DOHH2 (cell line): ENCODE results near the gene WDR64.

Experiments
- EZH2phosphoT487 ChIP-seq: fragments of 200-600 bp; sonication (generic); IDR thresholded peaks from 2 replicates; pipeline ENCODE4 v1.6.1; 2017; ENCODE audit warnings: borderline replicate concordance, mild to moderate bottlenecking, antibody characterized with exemption, low read length, moderate library complexity, mixed read lengths
- TF ChIP-seq, protein P1 (sequence below): fragments of 200-600 bp; sonication (generic); IDR thresholded peaks from one replicate; pipeline ENCODE4 v1.5.1; 2014; ENCODE audit warnings: antibody characterized with exemption, mild to moderate bottlenecking, low read depth, low read length; ENCODE audit not compliant: poor library complexity, severe bottlenecking

DNA sequence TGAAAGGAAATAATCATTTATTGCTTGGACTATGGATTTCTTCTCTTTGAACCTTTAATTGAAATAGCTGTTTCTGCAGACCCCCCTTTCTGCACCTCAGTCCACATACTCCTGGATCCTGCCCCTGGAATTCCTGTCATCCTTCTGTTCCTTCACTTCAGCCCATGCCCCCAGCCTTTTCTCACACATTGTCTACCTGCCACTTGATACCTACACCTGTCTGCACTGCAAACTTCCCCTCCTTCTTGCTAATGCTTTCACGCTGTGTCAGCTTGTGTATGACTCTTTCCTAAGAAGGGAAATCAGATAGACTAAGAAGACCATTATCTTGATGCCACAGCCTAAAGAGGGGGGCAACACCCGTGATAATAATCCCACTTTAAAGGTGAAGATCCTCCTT lies 115.7 kb downstream of the WDR64 start:
- TF ChIP-seq, protein P1, sequence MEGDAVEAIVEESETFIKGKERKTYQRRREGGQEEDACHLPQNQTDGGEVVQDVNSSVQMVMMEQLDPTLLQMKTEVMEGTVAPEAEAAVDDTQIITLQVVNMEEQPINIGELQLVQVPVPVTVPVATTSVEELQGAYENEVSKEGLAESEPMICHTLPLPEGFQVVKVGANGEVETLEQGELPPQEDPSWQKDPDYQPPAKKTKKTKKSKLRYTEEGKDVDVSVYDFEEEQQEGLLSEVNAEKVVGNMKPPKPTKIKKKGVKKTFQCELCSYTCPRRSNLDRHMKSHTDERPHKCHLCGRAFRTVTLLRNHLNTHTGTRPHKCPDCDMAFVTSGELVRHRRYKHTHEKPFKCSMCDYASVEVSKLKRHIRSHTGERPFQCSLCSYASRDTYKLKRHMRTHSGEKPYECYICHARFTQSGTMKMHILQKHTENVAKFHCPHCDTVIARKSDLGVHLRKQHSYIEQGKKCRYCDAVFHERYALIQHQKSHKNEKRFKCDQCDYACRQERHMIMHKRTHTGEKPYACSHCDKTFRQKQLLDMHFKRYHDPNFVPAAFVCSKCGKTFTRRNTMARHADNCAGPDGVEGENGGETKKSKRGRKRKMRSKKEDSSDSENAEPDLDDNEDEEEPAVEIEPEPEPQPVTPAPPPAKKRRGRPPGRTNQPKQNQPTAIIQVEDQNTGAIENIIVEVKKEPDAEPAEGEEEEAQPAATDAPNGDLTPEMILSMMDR = no peak
- TF ChIP-seq EZH2phosphoT487 = no peak
